ENCODE results near the gene TAF11L11.
"Not testable (repeated sequence)": the region's sequence is repeated elsewhere in the genome, so short reads cannot be mapped to it uniquely, and the experiment has no call there.

DNA sequence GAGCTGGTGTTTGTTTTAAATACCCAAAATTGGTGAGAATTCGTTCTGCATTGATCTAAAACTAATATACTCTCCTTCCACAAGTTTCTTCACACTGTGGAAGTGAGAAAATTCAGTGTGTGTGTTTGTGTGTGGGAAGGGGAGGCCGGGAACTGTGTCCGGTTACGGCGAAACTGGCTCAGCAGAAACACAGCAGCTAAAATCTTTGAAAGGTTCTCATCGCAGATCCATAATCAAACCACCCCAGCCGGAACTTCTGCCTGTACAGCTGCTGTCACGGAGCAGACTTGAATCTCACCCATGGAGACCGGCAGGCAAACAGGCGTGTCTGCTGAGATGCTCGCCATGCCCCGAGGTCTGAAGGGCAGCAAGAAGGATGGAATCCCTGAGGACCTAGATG lies 27.8 kb downstream of the TAF11L11 start, which contains the start of gene TAF11L13:
- TF ChIP-seq EZH2phosphoT487 (IDR thresholded peaks at IDR 0.05; ENCODE audit: borderline replicate concordance, low read depth, low read length), result not testable (repeated sequence)
- TF ChIP-seq, protein P1, sequence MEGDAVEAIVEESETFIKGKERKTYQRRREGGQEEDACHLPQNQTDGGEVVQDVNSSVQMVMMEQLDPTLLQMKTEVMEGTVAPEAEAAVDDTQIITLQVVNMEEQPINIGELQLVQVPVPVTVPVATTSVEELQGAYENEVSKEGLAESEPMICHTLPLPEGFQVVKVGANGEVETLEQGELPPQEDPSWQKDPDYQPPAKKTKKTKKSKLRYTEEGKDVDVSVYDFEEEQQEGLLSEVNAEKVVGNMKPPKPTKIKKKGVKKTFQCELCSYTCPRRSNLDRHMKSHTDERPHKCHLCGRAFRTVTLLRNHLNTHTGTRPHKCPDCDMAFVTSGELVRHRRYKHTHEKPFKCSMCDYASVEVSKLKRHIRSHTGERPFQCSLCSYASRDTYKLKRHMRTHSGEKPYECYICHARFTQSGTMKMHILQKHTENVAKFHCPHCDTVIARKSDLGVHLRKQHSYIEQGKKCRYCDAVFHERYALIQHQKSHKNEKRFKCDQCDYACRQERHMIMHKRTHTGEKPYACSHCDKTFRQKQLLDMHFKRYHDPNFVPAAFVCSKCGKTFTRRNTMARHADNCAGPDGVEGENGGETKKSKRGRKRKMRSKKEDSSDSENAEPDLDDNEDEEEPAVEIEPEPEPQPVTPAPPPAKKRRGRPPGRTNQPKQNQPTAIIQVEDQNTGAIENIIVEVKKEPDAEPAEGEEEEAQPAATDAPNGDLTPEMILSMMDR (conservative IDR thresholded peaks at IDR 0.05; ENCODE audit: low read length), result not testable (repeated sequence)

All from OCI-LY7 (cell line).